PC-3 (cell line): Measurements from ENCODE around the gene SMIM15. TPM values are rescaled to one million over a fixed set of nuclear protein-coding genes. Genes with fewer than 3 reads are reported as not detected.

Source experiments
- ATAC-seq: fragments of 200-7000 bp; cut with Tn5 transposase; 2 replicates; pipeline ENCODE4 v1.9.1; 2020; ENCODE audit warnings: mild to moderate bottlenecking, moderate library complexity
- BruUV-seq: library from RNA; stranded (reverse); fragments of 400-500 nt; replicated peaks from 2 replicates; lab custom pipeline; 2021; lab: Mats Ljungman, UMichigan
- CTCF ChIA-PET: fragments of 300-600 bp; sonication (Branson Sonifier 250); formaldehyde crosslinking; loops from one replicate; lab custom pipeline; 2022; ENCODE audit warnings: antibody characterized with exemption; lab: Charles Lee
- POLR2A ChIA-PET: fragments of 300-600 bp; sonication (Branson Sonifier 250); formaldehyde crosslinking; loops from one replicate; lab custom pipeline; 2022; ENCODE audit warnings: antibody characterized with exemption; ENCODE audit not compliant: unreplicated experiment; lab: Charles Lee
- DNase-seq: peaks from one replicate; pipeline ENCODE4 v3.0.0-alpha.2; 2015
- H2AFZ ChIP-seq: fragments of 300-600 bp; sonication (generic); 2 replicates; pipeline ENCODE4 v1.6.0; 2016; ENCODE audit warnings: antibody characterized with exemption, low read length
- H3F3A ChIP-seq: fragments of 300-600 bp; sonication (generic); one replicate; pipeline ENCODE4 v1.6.0; 2017; ENCODE audit warnings: antibody characterized with exemption, low read length, control low read depth, mild to moderate bottlenecking; ENCODE audit not compliant: unreplicated experiment
- H3K27ac ChIP-seq: fragments of 300-600 bp; sonication (generic); 2 replicates; pipeline ENCODE4 v1.5.1; 2016; ENCODE audit warnings: mild to moderate bottlenecking, low read length
- H3K27me3 ChIP-seq: fragments of 300-600 bp; sonication (generic); 2 replicates; pipeline ENCODE4 v1.6.1; 2016; ENCODE audit warnings: low read length, mixed read lengths
- H3K36me3 ChIP-seq: fragments of 300-600 bp; sonication (generic); 2 replicates; pipeline ENCODE4 v1.6.1; 2016; ENCODE audit warnings: low read depth, mixed run types, low read length, mixed read lengths
- H3K4me1 ChIP-seq: fragments of 300-600 bp; sonication (generic); 2 replicates; pipeline ENCODE4 v1.5.1; 2016; ENCODE audit warnings: low read length; ENCODE audit not compliant: insufficient read depth
- H3K4me2 ChIP-seq: fragments of 300-600 bp; sonication (generic); 2 replicates; pipeline ENCODE4 v1.6.0; 2016; ENCODE audit warnings: low read length
- H3K4me3 ChIP-seq: fragments of 300-600 bp; sonication (generic); 2 replicates; pipeline ENCODE4 v1.5.1; 2016; ENCODE audit warnings: mild to moderate bottlenecking, low read length, mixed read lengths
- H3K79me2 ChIP-seq: fragments of 300-600 bp; sonication (generic); 2 replicates; pipeline ENCODE4 v1.6.1; 2017; ENCODE audit warnings: low read length, mixed read lengths
- H3K9ac ChIP-seq: fragments of 300-600 bp; sonication (generic); 2 replicates; pipeline ENCODE4 v1.6.0; 2016; ENCODE audit warnings: mild to moderate bottlenecking, low read length
- H3K9me2 ChIP-seq: fragments of 300-600 bp; sonication (generic); replicated peaks from 2 replicates; pipeline ENCODE4 v1.6.1; 2016; ENCODE audit warnings: mixed run types, low read length, mixed read lengths
- H3K9me3 ChIP-seq: fragments of 300-600 bp; sonication (generic); 2 replicates; pipeline ENCODE4 v1.6.1; 2016; ENCODE audit warnings: low read length, mixed read lengths
- H4K20me1 ChIP-seq: fragments of 300-600 bp; sonication (generic); 2 replicates; pipeline ENCODE4 v1.6.1; 2016; ENCODE audit warnings: low read length, mixed read lengths
- CTCF ChIP-seq: fragments of 300-600 bp; sonication (generic); conservative IDR thresholded peaks from 2 replicates; pipeline ENCODE4 v1.5.1; 2017; ENCODE audit warnings: antibody characterized with exemption, low read depth, mild to moderate bottlenecking, low read length
- EZH2 ChIP-seq: fragments of 300-600 bp; sonication (generic); IDR thresholded peaks from one replicate; pipeline ENCODE4 v1.6.1; 2017; ENCODE audit warnings: antibody characterized with exemption, mild to moderate bottlenecking, low read length; ENCODE audit not compliant: unreplicated experiment
- EZH2phosphoT487 ChIP-seq: fragments of 300-600 bp; sonication (generic); IDR thresholded peaks from 2 replicates; pipeline ENCODE4 v1.6.1; 2018; ENCODE audit warnings: mild to moderate bottlenecking, antibody characterized with exemption, low read length, borderline replicate concordance
- intact Hi-C: fragments of 100-400 bp; cut with micrococcal nuclease; formaldehyde crosslinking; loops from 2 replicates; pipeline ENCODE4 v1.9.0; 2023
- total RNA-seq: library from RNA; depleted of rRNA; stranded (reverse); fragments of >200 nt; gene quantifications from 2 replicates; pipeline ENCODE4 v1.2.3, GENCODE V29; 2014

The SMIM15 gene
- total RNA-seq, 1 experiment from 2014 or later, result 76.3 TPM

- Histone ChIP-seq H3F3A (no peaks in the 10 kb centered on the region), H3K36me3 (no peaks in the 10 kb centered on the region), H3K4me1 (no peaks in the 10 kb centered on the region), H3K27ac (no peak overlapping the region), H3K9me3 (no peaks in the 10 kb centered on the region), H2AFZ (no peak overlapping the region), H3K4me3 (no peak overlapping the region), H3K9ac (no peak overlapping the region), H3K9me2 (no peaks in the 10 kb centered on the region), H3K4me2 (no peak overlapping the region), H4K20me1 (no peaks in the 10 kb centered on the region), H3K79me2 (no peaks in the 10 kb centered on the region), H3K27me3 (no peaks in the 10 kb centered on the region)
- DNase-seq (no peak), ATAC-seq (no peak)
- ChIA-PET POLR2A (no interaction called here), CTCF (no interaction called here)
- no TSS peak for BruUV-seq
- TF ChIP-seq EZH2 (no peak), EZH2phosphoT487 (no peak), CTCF (no peak)
- intact Hi-C loops, result no loop called here
These were observed 15.4 kb upstream of the SMIM15 start for GRCh38 chr5:61177716-61178115.

GRCh38 chr5:61177070-61177469 lies 14.8 kb upstream of the SMIM15 start:
- intact Hi-C loops, result no loop called here
- no TSS peak for BruUV-seq
- POLR2A ChIA-PET, result no interaction called here

More at GRCh38 chr5:61177070-61177469, 14.8 kb upstream of the SMIM15 start:
- Histone ChIP-seq H3K4me3 (no peak overlapping the region), H3K4me2 (no peak overlapping the region), H3K27me3 (no peaks in the 10 kb centered on the region), H3F3A (no peaks in the 10 kb centered on the region), H3K27ac (no peak overlapping the region), H3K9me2 (no peaks in the 10 kb centered on the region), H3K4me1 (no peaks in the 10 kb centered on the region), H3K9ac (no peak overlapping the region), H4K20me1 (no peaks in the 10 kb centered on the region), H2AFZ (no peak overlapping the region), H3K79me2 (no peaks in the 10 kb centered on the region), H3K9me3 (no peaks in the 10 kb centered on the region), H3K36me3 (no peaks in the 10 kb centered on the region)
- TF ChIP-seq EZH2 (no peak), CTCF (no peak), EZH2phosphoT487 (no peak)
- CTCF ChIA-PET, result no interaction called here
- DNase-seq (no peak), ATAC-seq (no peak)
